Measurements from ENCODE around the gene CCDC178. TPM values are rescaled to one million over a fixed set of nuclear protein-coding genes. Genes with fewer than 3 reads are reported as not detected.

CCDC178 gene
- total and polyA plus RNA-seq, 2 of the 4 experiments (the other 2 are of a cell fraction): not detected

GRCh38 chr18:32899819-32900218 is 540.7 kb downstream of the CCDC178 start:
- no peak overlapping the region for H2BK120ac ChIP-seq (ENCODE audit: low read depth, low read length)
- H3K9me3 ChIP-seq (ENCODE audit: control insufficient read depth, insufficient read depth, low read length): 0 out of 2 replicates have a peak, but pooled peaks cover 3% of the 10 kb centered on the region
- H3K27ac ChIP-seq (ENCODE audit: insufficient read depth, low read length): no peak overlapping the region
- H2AK9ac ChIP-seq (replicated peaks; ENCODE audit: low read depth, low read length, poor library complexity): no peak overlapping the region
- in situ Hi-C loops (cut with MboI; ENCODE audit: low sequenced_read_pairs): no loop called here
- TF ChIP-seq NFE2L2 (IDR thresholded peaks at IDR 0.05; ENCODE audit: low read depth, low read length) (no peak), BHLHE40 (IDR thresholded peaks at IDR 0.05; ENCODE audit: low read depth, low read length) (no peak), RCOR1 (IDR thresholded peaks at IDR 0.05; ENCODE audit: insufficient replicate concordance, low read length) (no peak), SMC3 (IDR thresholded peaks at IDR 0.05; ENCODE audit: low read depth, low read length) (no peak), CEBPB (IDR thresholded peaks at IDR 0.05; ENCODE audit: low read depth, low read length) (no peak), ELK1 (IDR thresholded peaks at IDR 0.05; ENCODE audit: borderline replicate concordance, low read depth, low read length) (no peak), CTCF (conservative IDR thresholded peaks at IDR 0.05; ENCODE audit: low read depth, low read length) (no peak), RAD21 (IDR thresholded peaks at IDR 0.05; ENCODE audit: low read length) (no peak), MXI1 (IDR thresholded peaks at IDR 0.05; ENCODE audit: borderline replicate concordance, low read depth, low read length) (no peak), CHD1 (IDR thresholded peaks at IDR 0.05; ENCODE audit: low read depth, low read length) (no peak), POLR2A (IDR thresholded peaks at IDR 0.05; ENCODE audit: low read depth, low read length) (no peak), USF2 (IDR thresholded peaks at IDR 0.05; ENCODE audit: low read depth, low read length) (no peak), RFX5 (IDR thresholded peaks at IDR 0.05; ENCODE audit: low read depth, low read length) (no peak), MAZ (IDR thresholded peaks at IDR 0.05; ENCODE audit: borderline replicate concordance, low read depth, low read length) (no peak), MAFK (IDR thresholded peaks at IDR 0.05; ENCODE audit: low read depth, low read length) (no peak), FOS (IDR thresholded peaks at IDR 0.05; ENCODE audit: low read depth, low read length) (no peak)
- no peak overlapping the region for H3K9ac ChIP-seq (ENCODE audit: low read depth, low read length)
- H4K8ac ChIP-seq (ENCODE audit: low read depth in 2 of 2, low read length in 2 of 2): no peak overlapping the region
- no peak overlapping the region for H2BK15ac ChIP-seq (ENCODE audit: low read depth, low read length)
- ATAC-seq (ENCODE audit: low read depth): no peak
- no peak overlapping the region for H3K18ac ChIP-seq (ENCODE audit: low read depth, low read length)
- H3K4me2 ChIP-seq (ENCODE audit: low read depth, low read length): no peak overlapping the region
- H3K4ac ChIP-seq (ENCODE audit: low read depth, low read length): no peak overlapping the region
- no peak overlapping the region for H3K4me3 ChIP-seq (ENCODE audit: insufficient read depth, low read depth, low read length)
- no peak overlapping the region for H4K91ac ChIP-seq (ENCODE audit: insufficient read depth, low read depth, low read length)
- H4K20me1 ChIP-seq (ENCODE audit: insufficient read depth, low read length): no peaks in the 10 kb centered on the region
- intact Hi-C loops (cut with micrococcal nuclease): no loop called here
- H2BK20ac ChIP-seq (ENCODE audit: low read depth, low read length): no peak overlapping the region
- H3K27me3 ChIP-seq (ENCODE audit: control insufficient read depth, insufficient read depth, low read length): no peaks in the 10 kb centered on the region
- no peaks in the 10 kb centered on the region for H3K79me1 ChIP-seq (ENCODE audit: low read depth in 1 of 2, low read length in 2 of 2)
- POLR2A ChIA-PET (ENCODE audit: unreplicated experiment): no interaction called here
- no peak overlapping the region for H3K56ac ChIP-seq (ENCODE audit: extremely low read depth, insufficient read depth, low read length)
- H3K36me3 ChIP-seq (ENCODE audit: control insufficient read depth, insufficient read depth, low read length): no peaks in the 10 kb centered on the region
- no peak overlapping the region for H4K5ac ChIP-seq (ENCODE audit: low read depth, low read length)
- WGBS, 2 experiments (ENCODE audit: extremely low coverage in 2 of 2, insufficient read length in 1 of 2): no CpG with 5 or more reads among the region's 3 CpGs
- dilution Hi-C loops (cut with HindIII; ENCODE audit: low sequenced_read_pairs, unreplicated experiment): no loop called here
- BruUV-seq (replicated peaks): no TSS peak
- peak; percentile 4 for DNase-seq
- H3K9me1 ChIP-seq (ENCODE audit: insufficient read depth, low read length): no peaks in the 10 kb centered on the region
- no peak overlapping the region for H3K23ac ChIP-seq (ENCODE audit: low read depth, low read length)
- no peak overlapping the region for H3K14ac ChIP-seq (replicated peaks; ENCODE audit: low read depth, low read length)
- no peak overlapping the region for H2AFZ ChIP-seq (replicated peaks; ENCODE audit: low read length, poor library complexity)
- no peak overlapping the region for H2BK5ac ChIP-seq (ENCODE audit: low read depth, low read length, poor library complexity, severe bottlenecking)
- no peak overlapping the region for H2AK5ac ChIP-seq (ENCODE audit: low read depth, low read length)
- H3K4me1 ChIP-seq (ENCODE audit: control insufficient read depth, insufficient read depth, low read length): no peaks in the 10 kb centered on the region
- CTCF ChIA-PET: interaction anchor here (0.6 kb wide), 1 partner anchor 919 kb away, joined by 5 read pairs; no protein-coding TSS in a partner anchor
